ENCODE measurements around the gene NEUROD4.
A peak's percentile ranks its signal among the peaks of the same experiment; 100 is the strongest.

NEUROD4 gene

GRCh38 chr12:55034218-55034617, 14.4 kb downstream of the NEUROD4 start:
- Mint-ChIP-seq H3K4me3 (no peak overlapping the region), H3K36me3 (no peaks in the 10 kb centered on the region), H3K27me3 (no peaks in the 10 kb centered on the region), H3K9me3 (ENCODE audit: low read depth) (no peaks in the 10 kb centered on the region), H3K4me1 (ENCODE audit: low read depth) (peaks cover 49% of the 10 kb centered on the region), H3K27ac (no peak overlapping the region)

GRCh38 chr12:55036326-55037115, 16.7 kb downstream of the NEUROD4 start:
- Mint-ChIP-seq H3K36me3 (no peaks in the 10 kb centered on the region), H3K27me3 (no peaks in the 10 kb centered on the region), H3K9me3 (ENCODE audit: low read depth) (no peaks in the 10 kb centered on the region), H3K27ac (peak overlapping the region; percentile 73), H3K4me3 (peak overlapping the region; percentile 74), H3K4me1 (ENCODE audit: low read depth) (peaks cover 54% of the 10 kb centered on the region)

DNA sequence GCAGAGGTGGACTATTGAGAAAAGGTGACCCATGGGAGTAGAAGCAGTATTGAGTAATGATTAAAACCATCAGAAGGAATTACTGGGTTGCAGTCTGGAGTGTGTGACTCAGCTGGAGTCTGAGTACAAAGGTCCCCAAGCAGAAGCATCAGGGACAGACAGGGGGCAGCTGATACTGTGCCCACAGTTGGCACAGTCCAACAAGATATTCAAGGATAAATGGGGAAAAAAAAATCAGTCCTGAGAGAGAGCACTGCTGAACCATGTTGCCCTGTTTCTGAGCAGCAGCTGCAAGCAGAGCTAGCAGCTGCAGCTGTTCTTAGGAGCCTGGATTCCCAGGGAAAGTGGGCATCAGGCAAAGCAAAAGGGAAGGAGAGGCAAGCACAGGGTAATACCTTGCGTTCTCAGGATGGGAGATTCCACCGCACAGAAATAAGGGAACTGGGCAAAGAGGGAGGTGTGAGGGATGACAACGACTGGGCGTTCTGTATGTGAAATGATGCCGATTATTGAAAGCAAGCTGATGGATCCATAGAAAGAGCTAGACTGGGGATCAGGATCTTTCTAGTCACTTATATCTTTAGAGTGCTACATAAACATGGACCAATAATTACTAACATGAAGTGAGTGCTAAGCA, 17.7 kb downstream of the NEUROD4 start:
- Mint-ChIP-seq H3K27me3 (no peaks in the 10 kb centered on the region), H3K4me3 (peak overlapping the region; percentile 6), H3K36me3 (no peaks in the 10 kb centered on the region), H3K4me1 (ENCODE audit: low read depth) (peaks cover 54% of the 10 kb centered on the region), H3K27ac (peak overlapping the region; percentile 1), H3K9me3 (ENCODE audit: low read depth) (no peaks in the 10 kb centered on the region)

DNA sequence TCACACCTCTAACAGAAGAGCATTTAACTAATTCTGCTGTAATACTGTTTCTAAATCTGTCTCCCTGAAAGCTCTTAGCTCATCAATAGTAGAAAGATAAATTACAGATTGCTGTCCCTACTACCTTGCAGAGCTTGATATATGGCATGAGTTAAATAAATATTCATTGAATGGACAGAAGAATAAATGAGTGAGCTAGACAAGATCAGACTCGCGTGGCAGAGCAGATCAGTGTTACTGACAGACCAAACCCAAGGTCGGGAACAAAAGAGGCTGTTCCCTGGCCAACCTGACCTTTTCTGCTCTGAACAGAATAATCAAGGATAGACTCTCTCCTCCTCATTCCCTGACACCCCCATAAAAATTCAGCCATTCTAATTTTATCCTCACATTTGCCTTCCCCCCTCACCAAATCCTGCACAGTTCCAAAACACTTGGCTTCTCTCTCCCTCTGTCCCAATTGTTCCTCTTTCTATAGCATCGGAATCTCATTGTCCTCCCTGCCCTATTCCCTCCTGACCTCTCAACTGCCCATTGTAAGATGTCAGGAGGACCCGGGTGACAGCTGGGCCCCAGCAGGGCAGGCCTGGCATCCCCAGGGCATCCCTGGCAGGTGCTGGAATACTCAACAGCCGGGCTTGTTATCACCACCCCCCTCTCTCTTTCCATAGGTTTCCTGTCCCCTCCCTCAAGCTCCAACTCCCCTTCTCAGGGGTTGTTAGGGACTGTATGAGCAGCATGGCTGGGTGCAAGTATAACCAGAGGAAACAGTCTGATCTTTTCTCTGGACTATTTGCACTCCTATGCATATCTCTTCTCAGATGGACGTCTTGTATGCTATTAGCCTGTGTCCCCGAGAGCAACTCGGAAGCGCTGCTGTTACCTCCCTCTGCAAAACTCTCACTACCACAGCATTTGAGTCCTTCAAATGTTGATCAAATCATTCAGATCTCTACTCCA, 19.9 kb downstream of the NEUROD4 start:
- H3K27ac Mint-ChIP-seq: no peak overlapping the region
- no peaks in the 10 kb centered on the region for H3K27me3 Mint-ChIP-seq
- no peaks in the 10 kb centered on the region for H3K36me3 Mint-ChIP-seq
- H3K9me3 Mint-ChIP-seq (ENCODE audit: low read depth): no peaks in the 10 kb centered on the region
- peaks cover 50% of the 10 kb centered on the region for H3K4me1 Mint-ChIP-seq (ENCODE audit: low read depth)
- no peak overlapping the region for H3K4me3 Mint-ChIP-seq

- Mint-ChIP-seq H3K27ac (no peak overlapping the region), H3K4me3 (no peak overlapping the region), H3K36me3 (no peaks in the 10 kb centered on the region), H3K4me1 (ENCODE audit: low read depth) (peaks cover 32% of the 10 kb centered on the region), H3K27me3 (no peaks in the 10 kb centered on the region), H3K9me3 (ENCODE audit: low read depth) (no peaks in the 10 kb centered on the region)
These were observed 21.7 kb downstream of the NEUROD4 start for GRCh38 chr12:55041345-55042055.

DNA sequence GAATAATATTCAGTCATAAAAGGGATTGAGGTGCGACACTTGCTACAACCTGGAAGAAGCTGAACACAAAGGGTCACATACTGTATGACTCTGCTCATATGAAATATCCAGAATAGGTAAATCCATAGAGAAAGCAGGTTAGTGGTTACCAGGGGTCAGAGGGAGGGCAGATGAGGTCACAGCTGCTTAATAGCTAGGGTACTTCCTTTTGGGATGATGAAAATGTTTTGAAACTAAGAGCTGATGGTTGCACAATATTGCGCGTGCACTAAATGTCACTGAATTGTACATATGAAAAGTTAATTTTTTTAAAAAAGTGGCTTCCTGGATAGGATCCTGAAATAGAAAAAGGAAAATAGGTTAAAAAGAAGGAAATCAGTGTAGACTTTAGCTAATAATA, 23.8 kb downstream of the NEUROD4 start:
- no peak overlapping the region for H3K27ac Mint-ChIP-seq
- H3K4me1 Mint-ChIP-seq (ENCODE audit: low read depth): peaks cover 14% of the 10 kb centered on the region
- H3K27me3 Mint-ChIP-seq: no peaks in the 10 kb centered on the region
- no peak overlapping the region for H3K4me3 Mint-ChIP-seq
- no peaks in the 10 kb centered on the region for H3K9me3 Mint-ChIP-seq (ENCODE audit: low read depth)
- no peaks in the 10 kb centered on the region for H3K36me3 Mint-ChIP-seq

- Mint-ChIP-seq H3K4me1 (ENCODE audit: low read depth) (peaks cover 8% of the 10 kb centered on the region), H3K27ac (no peak overlapping the region), H3K4me3 (no peak overlapping the region), H3K36me3 (no peaks in the 10 kb centered on the region), H3K9me3 (ENCODE audit: low read depth) (no peaks in the 10 kb centered on the region), H3K27me3 (no peaks in the 10 kb centered on the region)
These were observed 24.4 kb downstream of the NEUROD4 start for GRCh38 chr12:55044135-55044534.

DNA sequence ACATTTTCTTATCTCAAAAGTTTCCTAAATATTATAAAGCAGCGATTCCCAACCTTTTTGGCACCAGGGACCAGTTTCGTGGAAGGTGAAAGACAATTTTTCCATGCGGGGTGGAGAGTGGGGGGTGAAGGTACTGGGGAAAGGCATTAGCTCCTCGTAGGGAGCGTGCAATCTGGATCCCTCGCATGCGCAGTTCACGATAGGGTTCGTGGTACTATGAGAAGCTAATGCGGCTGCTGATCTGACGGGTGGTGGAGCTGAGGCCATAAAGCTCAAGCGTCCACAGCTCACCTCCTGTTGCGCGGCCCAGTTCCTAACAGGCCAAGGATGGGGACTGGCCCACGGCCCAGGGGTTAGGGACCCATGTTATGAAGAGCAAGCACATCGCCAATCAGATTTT, 29.9 kb downstream of the NEUROD4 start:
- Mint-ChIP-seq H3K36me3 (no peaks in the 10 kb centered on the region), H3K27ac (no peak overlapping the region), H3K9me3 (ENCODE audit: low read depth) (no peaks in the 10 kb centered on the region), H3K4me1 (ENCODE audit: low read depth) (no peaks in the 10 kb centered on the region), H3K27me3 (no peaks in the 10 kb centered on the region), H3K4me3 (no peak overlapping the region)

- Mint-ChIP-seq H3K27ac (no peak overlapping the region), H3K27me3 (no peaks in the 10 kb centered on the region), H3K4me3 (no peak overlapping the region), H3K9me3 (ENCODE audit: low read depth) (no peaks in the 10 kb centered on the region), H3K36me3 (no peaks in the 10 kb centered on the region), H3K4me1 (ENCODE audit: low read depth) (no peaks in the 10 kb centered on the region)
These were observed 31.6 kb downstream of the NEUROD4 start for GRCh38 chr12:55051197-55051947.

GRCh38 chr12:55057481-55057880, 37.7 kb downstream of the NEUROD4 start:
- Mint-ChIP-seq H3K4me3 (no peak overlapping the region), H3K9me3 (ENCODE audit: low read depth) (no peaks in the 10 kb centered on the region), H3K4me1 (ENCODE audit: low read depth) (peaks cover 8% of the 10 kb centered on the region), H3K27me3 (no peaks in the 10 kb centered on the region), H3K36me3 (no peaks in the 10 kb centered on the region), H3K27ac (no peak overlapping the region)

- Mint-ChIP-seq H3K36me3 (no peaks in the 10 kb centered on the region), H3K27me3 (no peaks in the 10 kb centered on the region), H3K27ac (no peak overlapping the region), H3K4me3 (no peak overlapping the region), H3K9me3 (ENCODE audit: low read depth) (no peaks in the 10 kb centered on the region), H3K4me1 (ENCODE audit: low read depth) (peaks cover 8% of the 10 kb centered on the region)
These were observed 38.3 kb downstream of the NEUROD4 start for GRCh38 chr12:55058082-55058481.

GRCh38 chr12:55058776-55059175, 39.0 kb downstream of the NEUROD4 start:
- H3K9me3 Mint-ChIP-seq (ENCODE audit: low read depth): no peaks in the 10 kb centered on the region
- peaks cover 8% of the 10 kb centered on the region for H3K4me1 Mint-ChIP-seq (ENCODE audit: low read depth)
- H3K27me3 Mint-ChIP-seq: no peaks in the 10 kb centered on the region
- H3K4me3 Mint-ChIP-seq: no peak overlapping the region
- H3K36me3 Mint-ChIP-seq: no peaks in the 10 kb centered on the region
- H3K27ac Mint-ChIP-seq: no peak overlapping the region

DNA sequence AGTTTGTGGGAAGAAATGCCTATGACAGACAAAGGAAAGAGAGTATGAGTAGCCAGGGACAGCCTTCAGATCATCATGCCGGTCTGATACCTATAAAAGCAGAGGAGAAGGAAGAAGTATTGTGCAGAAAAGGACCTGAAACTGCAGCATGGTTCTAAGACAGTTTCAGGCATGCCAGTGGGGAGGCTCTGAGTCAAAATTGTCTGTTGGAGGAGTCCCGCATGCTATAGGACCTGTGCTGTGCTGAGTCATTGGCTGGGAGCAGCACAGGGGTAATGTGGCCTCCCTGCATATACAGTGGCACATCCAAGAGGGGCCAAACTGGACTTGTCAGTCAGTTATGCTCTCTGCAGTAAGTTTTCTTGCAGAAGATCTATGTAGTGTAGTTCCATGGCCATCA, 40.7 kb downstream of the NEUROD4 start:
- Mint-ChIP-seq H3K9me3 (ENCODE audit: low read depth) (no peaks in the 10 kb centered on the region), H3K4me3 (no peak overlapping the region), H3K4me1 (ENCODE audit: low read depth) (peaks cover 8% of the 10 kb centered on the region), H3K27me3 (no peaks in the 10 kb centered on the region), H3K36me3 (no peaks in the 10 kb centered on the region), H3K27ac (no peak overlapping the region)

DNA sequence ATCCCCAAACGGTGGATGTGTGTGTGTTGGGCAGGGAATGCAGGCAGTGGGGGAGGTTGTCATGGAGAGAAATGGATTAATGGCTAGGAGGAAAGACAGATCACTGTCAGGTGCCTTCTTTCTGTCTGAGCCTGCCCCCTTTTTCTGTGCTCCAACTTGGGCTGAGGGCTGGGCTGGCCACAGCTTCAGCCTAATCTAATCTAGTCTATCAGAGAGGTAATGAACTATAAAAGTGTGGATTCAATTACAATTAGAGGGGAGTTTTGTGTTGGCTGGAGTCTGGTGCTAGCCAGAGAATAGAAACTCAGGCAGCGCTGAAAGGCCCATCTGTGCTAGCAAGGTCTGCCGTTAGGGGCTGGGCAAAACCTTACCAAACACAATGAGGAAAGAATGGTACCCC, 41.2 kb downstream of the NEUROD4 start:
- no peaks in the 10 kb centered on the region for H3K27me3 Mint-ChIP-seq
- peaks cover 8% of the 10 kb centered on the region for H3K4me1 Mint-ChIP-seq (ENCODE audit: low read depth)
- H3K4me3 Mint-ChIP-seq: no peak overlapping the region

More for the DNA sequence above, 41.2 kb downstream of the NEUROD4 start:
- H3K36me3 Mint-ChIP-seq: no peaks in the 10 kb centered on the region
- no peaks in the 10 kb centered on the region for H3K9me3 Mint-ChIP-seq (ENCODE audit: low read depth)
- no peak overlapping the region for H3K27ac Mint-ChIP-seq
